Psoas muscle (tissue), 8 donors: Measurements from ENCODE around the gene HDDC2. TPM values are rescaled to one million over a fixed set of nuclear protein-coding genes. Genes with fewer than 3 reads are reported as not detected.

Source experiments
- ATAC-seq, 4 donors: fragments of 200-7000 bp; cut with Tn5 transposase; one replicate each; pipeline ENCODE4 v1.9.1; 2020; ENCODE audit warnings: moderate library complexity in 3 of 4, mild to moderate bottlenecking in 2 of 4
- DNase-seq, 2 donors: peaks; one replicate each; pipeline ENCODE4 v3.0.0-alpha.2; 2020
- H3K27ac ChIP-seq: fragments of 200-600 bp; one replicate; pipeline ENCODE4 v1.8.0; 2022
- H3K27me3 ChIP-seq, 3 donors: fragments of 200-600 bp in 1 of 3; one replicate each; pipeline versions ENCODE4 v1.6.1 to v1.8.0; 2013 to 2022; ENCODE audit warnings: low read length in 2 of 3, mild to moderate bottlenecking in 2 of 3, moderate library complexity in 1 of 3; ENCODE audit not compliant: insufficient read depth in 3 of 3
- H3K36me3 ChIP-seq, 2 donors: fragments of 200-600 bp in 1 of 2; one replicate each; pipeline versions ENCODE4 v1.6.1 to v1.8.0; 2013 to 2022; ENCODE audit warnings: low read depth in 1 of 2, mild to moderate bottlenecking in 1 of 2, moderate library complexity in 1 of 2; ENCODE audit not compliant: insufficient read depth in 1 of 2
- H3K4me1 ChIP-seq: fragments of 200-600 bp; one replicate; pipeline ENCODE4 v1.8.0; 2022
- H3K4me3 ChIP-seq: fragments of 200-600 bp; one replicate; pipeline ENCODE4 v1.8.0; 2022; ENCODE audit warnings: mild to moderate bottlenecking
- H3K9me3 ChIP-seq: fragments of 200-600 bp; one replicate; pipeline ENCODE4 v1.8.0; 2022
- WGBS, 3 donors: extraction: QIAGEN DNeasy Blood & Tissue Kit; methylation state at CpG; one replicate each; pipeline versions ENCODE4 v1.1.6 to v1.1.7; 2013; 5-methylcytosine and 5-hydroxymethylcytosine counted together
- intact Hi-C, 2 donors: fragments of 100-400 bp; cut with DNase I; formaldehyde crosslinking; loops; one replicate each; pipeline versions ENCODE4 v1.11.0 to v1.14.2; 2022
- polyA plus RNA-seq, 3 donors: library from polyadenylated mRNA; stranded (reverse); fragments of 200-250 nt; gene quantifications; one replicate each; pipeline ENCODE4 v1.2.3, GENCODE V29; 2013
- total RNA-seq, 4 donors: library from RNA; stranded (reverse); fragmentation: NEBNext Ultra II Directional in 2 of 4; extraction: Animal tissue kit (Norgen Biotek cat#: 25700) in 2 of 4; gene quantifications; one replicate each; pipeline versions ENCODE4 v1.2.1 to v1.2.4, GENCODE V29; 2021 to 2023
- TF ChIP-seq, protein P1 (sequence below): fragments of 200-600 bp; IDR thresholded peaks from one replicate; pipeline ENCODE4 v1.8.0; 2022; ENCODE audit warnings: antibody characterized with exemption
- donor health status: healthy with polysubstance abuse.
- donor health status: DM: no; HTN: no; CAD: no; lungs with moderate emphysema.
- donor health status: Bipolar disorder and iron deficiency.
- donor health status: healthy.
- donor health status: DM: yes; HTN: yes; CAD: no.
- donor health status: DM: no; HTN: no; CAD: no.
- donor health status: DM: no; HTN: no; CAD: no.
- donor health status: DM: yes; HTN: yes; CAD: no.

HDDC2 gene
- total and polyA plus RNA-seq, 7 donors = 72.5 to 151 (median 103) TPM

DNA sequence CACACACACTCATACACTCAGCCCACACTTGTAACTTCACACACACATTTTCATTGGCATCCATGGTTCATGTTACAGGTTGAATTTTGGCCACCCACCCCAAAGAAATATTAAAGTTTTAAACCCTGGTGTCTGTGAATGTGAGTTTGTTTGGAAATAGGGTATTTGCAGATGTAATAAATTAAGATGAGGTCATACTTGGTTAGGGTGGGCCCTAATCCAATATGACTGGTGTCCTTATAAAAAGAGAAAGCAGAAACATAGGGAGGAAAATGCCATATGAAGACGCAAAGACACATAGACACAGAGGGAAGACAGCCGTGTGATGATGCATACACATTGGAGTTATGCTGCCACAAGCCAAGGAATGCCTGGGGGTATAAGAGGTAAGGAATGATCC lies 39.7 kb upstream of the HDDC2 start:
- ATAC-seq = no peak
- Histone ChIP-seq H3K9me3 (no peaks in the 10 kb centered on the region), H3K27ac (no peak overlapping the region), H3K4me3 (no peak overlapping the region), H3K36me3 (no peaks in the 10 kb centered on the region), H3K4me1 (no peaks in the 10 kb centered on the region), H3K27me3 (no peaks in the 10 kb centered on the region)
- no peak for DNase-seq
- WGBS, 3 donors = 70 to 75% (median 72%) methylated on average over 2 of the region's 2 CpGs
- intact Hi-C loops = no loop called here
- TF ChIP-seq, protein P1, sequence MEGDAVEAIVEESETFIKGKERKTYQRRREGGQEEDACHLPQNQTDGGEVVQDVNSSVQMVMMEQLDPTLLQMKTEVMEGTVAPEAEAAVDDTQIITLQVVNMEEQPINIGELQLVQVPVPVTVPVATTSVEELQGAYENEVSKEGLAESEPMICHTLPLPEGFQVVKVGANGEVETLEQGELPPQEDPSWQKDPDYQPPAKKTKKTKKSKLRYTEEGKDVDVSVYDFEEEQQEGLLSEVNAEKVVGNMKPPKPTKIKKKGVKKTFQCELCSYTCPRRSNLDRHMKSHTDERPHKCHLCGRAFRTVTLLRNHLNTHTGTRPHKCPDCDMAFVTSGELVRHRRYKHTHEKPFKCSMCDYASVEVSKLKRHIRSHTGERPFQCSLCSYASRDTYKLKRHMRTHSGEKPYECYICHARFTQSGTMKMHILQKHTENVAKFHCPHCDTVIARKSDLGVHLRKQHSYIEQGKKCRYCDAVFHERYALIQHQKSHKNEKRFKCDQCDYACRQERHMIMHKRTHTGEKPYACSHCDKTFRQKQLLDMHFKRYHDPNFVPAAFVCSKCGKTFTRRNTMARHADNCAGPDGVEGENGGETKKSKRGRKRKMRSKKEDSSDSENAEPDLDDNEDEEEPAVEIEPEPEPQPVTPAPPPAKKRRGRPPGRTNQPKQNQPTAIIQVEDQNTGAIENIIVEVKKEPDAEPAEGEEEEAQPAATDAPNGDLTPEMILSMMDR = no peak

DNA sequence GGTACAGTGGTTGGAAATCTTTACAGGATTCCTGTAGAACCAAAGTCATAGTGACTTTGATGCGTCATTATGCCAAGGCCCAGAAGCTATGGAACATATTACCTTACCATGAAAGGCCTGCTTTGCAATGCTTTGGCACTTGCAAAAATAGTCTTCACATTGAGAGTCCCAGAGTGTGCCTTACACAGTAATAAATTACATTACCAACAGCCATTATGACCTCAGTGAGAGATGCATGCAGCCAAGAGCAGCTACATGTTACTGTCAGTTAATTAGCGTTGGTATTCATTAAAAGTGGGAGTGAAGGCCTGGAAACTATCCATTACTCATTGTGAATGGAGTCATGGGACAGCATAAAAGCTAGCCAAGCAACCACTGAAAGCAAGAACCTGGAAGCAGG lies 39.2 kb upstream of the HDDC2 start:
- no peaks in the 10 kb centered on the region for H3K9me3 ChIP-seq
- H3K4me3 ChIP-seq = no peak overlapping the region
- TF ChIP-seq, protein P1 = no peak
- ATAC-seq (no peak), DNase-seq (no peak)
- H3K27me3 ChIP-seq = no peaks in the 10 kb centered on the region
- H3K27ac ChIP-seq = no peak overlapping the region
- H3K36me3 ChIP-seq = no peaks in the 10 kb centered on the region
- no peaks in the 10 kb centered on the region for H3K4me1 ChIP-seq
- intact Hi-C loops = no loop called here
- 73 to 79% (median 73%) methylated on average over 2 of the region's 2 CpGs for WGBS, 3 donors

DNA sequence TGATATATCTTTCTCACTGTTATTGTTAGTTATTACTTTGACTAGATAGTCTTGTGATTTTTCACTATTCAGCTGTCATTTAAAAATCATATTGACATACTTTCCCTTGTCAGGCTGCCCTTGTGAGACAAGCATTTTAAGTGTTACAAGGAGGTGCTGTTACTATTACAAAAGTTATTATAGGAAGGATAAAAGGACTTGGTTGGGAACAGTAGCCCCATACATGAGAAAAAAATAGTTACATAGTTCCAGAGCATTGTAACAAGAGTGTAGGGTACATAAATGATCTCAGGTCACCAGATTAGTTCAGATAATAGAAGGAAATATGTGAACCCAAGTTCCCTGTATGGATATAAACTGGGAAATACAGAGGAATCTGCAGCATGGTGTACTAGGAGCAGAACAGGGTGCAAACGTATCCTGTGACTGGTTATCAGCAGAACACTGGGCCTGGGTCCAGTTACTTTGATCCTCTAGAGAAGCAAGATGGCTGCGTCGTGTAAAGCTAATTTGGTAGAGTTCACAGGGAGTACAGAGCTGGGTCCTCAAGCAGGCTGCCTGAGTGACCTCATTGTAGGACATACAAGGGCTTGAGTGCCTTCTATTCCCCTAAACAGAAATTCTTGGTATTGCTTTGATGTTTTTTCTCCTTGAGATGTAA lies 38.5 kb upstream of the HDDC2 start:
- no peak overlapping the region for H3K27ac ChIP-seq
- no peaks in the 10 kb centered on the region for H3K9me3 ChIP-seq
- TF ChIP-seq, protein P1 = no peak
- WGBS, 3 donors = 66 to 91% (median 75%) methylated on average over 3 of the region's 3 CpGs
- no peaks in the 10 kb centered on the region for H3K4me1 ChIP-seq
- intact Hi-C loops = no loop called here
- H3K4me3 ChIP-seq = no peak overlapping the region
- no peaks in the 10 kb centered on the region for H3K36me3 ChIP-seq
- DNase-seq = no peak
- ATAC-seq = no peak
- H3K27me3 ChIP-seq = no peaks in the 10 kb centered on the region

DNA sequence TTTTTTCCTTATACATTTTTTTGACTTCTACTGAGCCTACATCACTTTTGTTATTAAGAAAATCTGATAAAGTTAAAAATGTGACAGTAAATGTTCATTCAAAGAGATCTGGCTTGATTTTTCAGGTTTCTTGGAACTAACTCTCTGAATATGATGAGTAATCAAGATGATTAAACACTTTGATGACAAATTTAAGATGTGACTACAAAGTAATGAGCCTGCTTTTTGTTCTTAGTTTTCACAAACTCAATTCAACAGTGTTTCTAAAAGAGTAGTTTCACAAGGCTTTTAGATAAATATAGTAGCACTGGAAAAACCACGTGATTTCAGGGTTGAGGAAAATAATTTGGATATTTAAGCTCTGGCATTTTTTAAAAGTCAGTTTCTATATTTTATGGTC lies 37.9 kb upstream of the HDDC2 start:
- H3K9me3 ChIP-seq = peaks cover 4% of the 10 kb centered on the region
- no peak overlapping the region for H3K4me3 ChIP-seq
- ATAC-seq (no peak), DNase-seq (no peak)
- H3K4me1 ChIP-seq = no peaks in the 10 kb centered on the region
- no peaks in the 10 kb centered on the region for H3K36me3 ChIP-seq
- no peak overlapping the region for H3K27ac ChIP-seq
- TF ChIP-seq, protein P1 = no peak
- H3K27me3 ChIP-seq = no peaks in the 10 kb centered on the region
- 41 to 51% (median 50%) methylated on average over 1 of the region's 1 CpG for WGBS, 3 donors
- intact Hi-C loops = no loop called here

DNA sequence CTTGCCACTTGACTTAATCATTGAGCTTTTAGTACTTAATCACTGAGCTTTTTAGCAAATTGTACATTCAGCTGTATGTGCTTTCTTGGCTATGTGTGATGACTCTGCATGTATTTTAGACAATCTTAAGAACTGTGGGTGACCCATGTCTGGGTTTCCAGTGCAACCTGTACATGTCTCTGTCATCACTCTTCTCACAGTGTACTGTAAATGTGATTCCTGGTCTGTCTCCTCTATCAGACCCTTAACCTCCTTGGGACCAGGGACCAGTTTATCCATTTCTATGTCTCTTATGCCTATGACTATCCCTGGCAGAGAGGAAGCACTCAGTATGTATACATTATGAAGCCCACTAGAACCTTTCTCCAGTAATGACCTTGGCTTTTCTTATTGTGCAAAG lies 36.6 kb upstream of the HDDC2 start:
- Histone ChIP-seq H3K4me3 (no peak overlapping the region), H3K9me3 (peaks cover 8% of the 10 kb centered on the region), H3K27me3 (no peaks in the 10 kb centered on the region), H3K36me3 (no peaks in the 10 kb centered on the region), H3K27ac (no peak overlapping the region), H3K4me1 (no peaks in the 10 kb centered on the region)
- ATAC-seq = no peak
- intact Hi-C loops = no loop called here
- no peak for DNase-seq
- TF ChIP-seq, protein P1 = no peak
